ENCODE data around the gene MIS12.
A peak's percentile ranks its signal among the peaks of the same experiment; 100 is the strongest.

The MIS12 gene

GRCh38 chr17:5527601-5528250 is 41.4 kb downstream of the MIS12 start:
- no peak for DNase-seq (ENCODE audit: low spot score)
- ChIA-PET POLR2A (ENCODE audit: low non-redundant PET) (no interaction called here), CTCF (interaction anchor here (0.6 kb wide), 1 partner anchor 204 kb away, joined by 4 read pairs; no protein-coding TSS in a partner anchor)
- peak overlapping the region; percentile 76 for H3K27ac ChIP-seq
- TF ChIP-seq CTCF (conservative IDR thresholded peaks at IDR 0.05; ENCODE audit: low read depth), result no peak

- ChIA-PET POLR2A (ENCODE audit: low non-redundant PET) (no interaction called here), CTCF (interaction anchor here (0.6 kb wide), 1 partner anchor 747 kb away, joined by 3 read pairs; no protein-coding TSS in a partner anchor)
- no peak for TF ChIP-seq CTCF (conservative IDR thresholded peaks at IDR 0.05; ENCODE audit: low read depth)
- DNase-seq (ENCODE audit: low spot score), result no peak
- H3K27ac ChIP-seq, result no peak overlapping the region
These were observed 44.1 kb downstream of the MIS12 start for GRCh38 chr17:5530265-5531084.

- CTCF ChIA-PET, result no interaction called here
- POLR2A ChIA-PET (ENCODE audit: low non-redundant PET), result no interaction called here
- no peak overlapping the region for H3K27ac ChIP-seq
- no peak for TF ChIP-seq CTCF (conservative IDR thresholded peaks at IDR 0.05; ENCODE audit: low read depth)
- no peak for DNase-seq (ENCODE audit: low spot score)
These were observed 44.7 kb downstream of the MIS12 start for GRCh38 chr17:5531085-5531418.

GRCh38 chr17:5532581-5532980 is 46.2 kb downstream of the MIS12 start:
- CTCF ChIA-PET, result no interaction called here
- TF ChIP-seq CTCF (conservative IDR thresholded peaks at IDR 0.05; ENCODE audit: low read depth), result no peak
- no peak overlapping the region for H3K27ac ChIP-seq
- no peak for DNase-seq (ENCODE audit: low spot score)
- POLR2A ChIA-PET (ENCODE audit: low non-redundant PET), result no interaction called here

- ChIA-PET POLR2A (ENCODE audit: low non-redundant PET) (interaction anchor here (0.7 kb wide), 1 partner anchor 48 kb away, joined by 14 read pairs; no protein-coding TSS in a partner anchor), CTCF (no interaction called here)
- 0 out of 2 replicates have a peak overlapping the region, but pooled peaks have one; percentile 6 for H3K27ac ChIP-seq
- no peak for TF ChIP-seq CTCF (conservative IDR thresholded peaks at IDR 0.05; ENCODE audit: low read depth)
- no peak for DNase-seq (ENCODE audit: low spot score)
These were observed 47.3 kb downstream of the MIS12 start for GRCh38 chr17:5533486-5534315.

- no peak for DNase-seq (ENCODE audit: low spot score)
- POLR2A ChIA-PET (ENCODE audit: low non-redundant PET), result no interaction called here
- no peak overlapping the region for H3K27ac ChIP-seq
- CTCF ChIA-PET, result no interaction called here
- TF ChIP-seq CTCF (conservative IDR thresholded peaks at IDR 0.05; ENCODE audit: low read depth), result no peak
These were observed 49.1 kb downstream of the MIS12 start for GRCh38 chr17:5535436-5535835.

Measured in RWPE1 (cell line).